GM19463 (cell line): ENCODE results near the gene CADPS.

Experiments
- ATAC-seq: cut with Tn5 transposase; IDR thresholded peaks from one replicate; pipeline ENCODE4 v1.9.1; 2021; ENCODE audit warnings: mild to moderate bottlenecking, moderate library complexity; ENCODE audit not compliant: unreplicated experiment

Gene CADPS

GRCh38 chr3:62653796-62654195 is 221.4 kb downstream of the CADPS start:
- ATAC-seq, result no peak

- no peak for ATAC-seq
Observed at GRCh38 chr3:62647711-62648110, 227.5 kb downstream of the CADPS start.

DNA sequence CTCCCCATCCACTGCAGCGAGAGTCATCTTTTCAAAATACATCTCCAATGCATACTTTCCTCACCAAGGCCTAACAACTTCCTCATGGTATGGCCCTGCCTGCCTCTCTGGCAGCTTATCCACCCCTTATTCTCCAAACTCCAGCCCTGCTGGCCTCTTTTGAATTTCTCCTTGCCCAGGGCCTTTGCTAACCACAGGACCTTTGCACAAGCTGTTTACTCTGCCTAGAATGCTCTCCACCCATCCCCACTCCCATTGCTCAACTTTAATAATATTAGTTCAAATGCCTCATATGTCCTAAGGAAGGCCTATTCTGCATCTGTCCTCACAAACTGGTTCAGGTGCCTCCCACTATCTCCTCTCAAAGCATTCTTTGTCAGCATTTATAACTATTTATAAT is 230.7 kb downstream of the CADPS start:
- ATAC-seq, result no peak

- ATAC-seq, result no peak
Observed at GRCh38 chr3:62638316-62638715, 236.9 kb downstream of the CADPS start.

DNA sequence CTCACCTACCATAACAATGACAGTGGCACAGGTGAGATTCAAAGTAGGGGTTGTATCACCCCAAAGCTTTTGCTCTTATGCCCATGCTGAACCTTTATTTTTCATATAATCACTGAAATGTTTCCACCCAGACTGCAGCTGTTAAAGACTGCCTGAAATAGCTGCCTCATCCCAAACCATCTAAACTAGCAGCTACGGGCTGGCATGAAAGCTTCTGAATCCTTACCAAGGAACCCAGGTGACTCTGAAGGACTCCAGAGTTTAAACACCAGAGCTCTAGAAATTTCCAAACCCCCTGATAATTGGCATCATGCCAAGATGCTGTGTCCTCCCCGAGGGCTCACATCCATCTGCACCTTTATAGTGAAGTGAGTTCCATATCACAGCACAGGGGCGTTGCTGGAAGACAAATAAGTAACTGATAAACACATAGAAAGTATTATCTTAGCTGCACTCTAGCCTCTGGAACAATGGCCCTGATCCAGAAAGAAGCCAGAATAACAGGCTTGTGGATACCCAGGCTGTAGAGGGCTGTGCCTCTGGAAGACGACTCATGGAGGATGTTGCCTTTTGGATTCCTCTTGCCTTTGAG is 238.9 kb downstream of the CADPS start:
- no peak for ATAC-seq

DNA sequence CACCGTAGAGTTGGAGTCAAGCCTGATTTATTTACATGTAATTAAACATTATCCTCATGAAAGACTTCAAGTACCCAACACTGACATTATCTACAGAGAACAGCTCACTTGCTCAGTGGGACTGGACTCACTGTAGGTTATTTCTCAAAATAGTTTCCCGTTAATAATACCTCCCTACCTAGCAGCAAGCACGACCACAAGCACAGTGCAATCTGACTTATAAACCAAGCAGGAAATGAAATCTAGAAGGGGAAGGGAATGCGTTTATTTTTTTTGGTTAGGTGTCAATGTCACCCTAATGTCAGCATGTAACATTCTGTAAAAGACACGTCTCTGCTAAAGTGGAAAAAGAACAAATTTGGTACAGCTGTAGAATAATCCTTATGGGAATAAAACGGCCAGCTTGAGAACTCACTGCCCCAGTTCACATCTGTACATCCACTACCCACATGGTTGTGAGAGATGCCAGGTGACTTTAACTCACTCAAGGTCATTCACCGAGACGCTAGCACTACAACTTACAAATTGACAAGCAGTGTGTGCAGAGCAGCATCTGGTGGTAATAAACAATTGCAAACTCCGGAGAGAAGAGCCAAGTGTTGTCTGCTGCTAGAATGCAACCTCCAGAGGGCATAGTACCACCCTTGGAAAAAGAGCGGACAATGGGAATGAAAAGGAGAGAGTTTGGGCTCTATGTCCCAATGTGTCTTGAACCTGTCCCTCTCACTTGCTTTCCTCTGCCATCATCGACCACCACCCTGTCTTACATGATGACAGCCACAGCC is 242.5 kb downstream of the CADPS start:
- ATAC-seq, result no peak

GRCh38 chr3:62631488-62631887 is 243.7 kb downstream of the CADPS start:
- no peak for ATAC-seq

GRCh38 chr3:62630664-62631063 is 244.6 kb downstream of the CADPS start:
- no peak for ATAC-seq

- no peak for ATAC-seq
Observed at GRCh38 chr3:62625268-62625667, 249.9 kb downstream of the CADPS start.

DNA sequence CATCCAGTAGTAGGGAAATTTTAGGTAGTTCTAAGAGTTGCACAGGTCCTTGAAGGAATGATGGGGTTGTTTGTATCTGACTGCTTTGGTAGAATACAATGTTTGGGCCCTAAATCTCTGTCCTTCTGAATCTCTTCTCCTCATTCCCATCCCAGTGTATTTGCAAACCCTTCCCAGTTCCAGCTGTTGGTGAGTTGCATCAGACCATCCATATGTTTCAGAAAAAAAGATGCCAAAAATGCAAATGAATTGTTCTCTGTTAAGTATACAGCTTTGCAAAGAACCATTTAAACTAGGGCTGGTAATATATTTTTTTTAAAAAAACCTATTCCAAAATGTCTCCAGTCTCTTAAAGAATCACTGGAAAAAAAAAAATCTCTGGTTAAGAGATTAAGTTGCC is 251.0 kb downstream of the CADPS start:
- ATAC-seq, result no peak

DNA sequence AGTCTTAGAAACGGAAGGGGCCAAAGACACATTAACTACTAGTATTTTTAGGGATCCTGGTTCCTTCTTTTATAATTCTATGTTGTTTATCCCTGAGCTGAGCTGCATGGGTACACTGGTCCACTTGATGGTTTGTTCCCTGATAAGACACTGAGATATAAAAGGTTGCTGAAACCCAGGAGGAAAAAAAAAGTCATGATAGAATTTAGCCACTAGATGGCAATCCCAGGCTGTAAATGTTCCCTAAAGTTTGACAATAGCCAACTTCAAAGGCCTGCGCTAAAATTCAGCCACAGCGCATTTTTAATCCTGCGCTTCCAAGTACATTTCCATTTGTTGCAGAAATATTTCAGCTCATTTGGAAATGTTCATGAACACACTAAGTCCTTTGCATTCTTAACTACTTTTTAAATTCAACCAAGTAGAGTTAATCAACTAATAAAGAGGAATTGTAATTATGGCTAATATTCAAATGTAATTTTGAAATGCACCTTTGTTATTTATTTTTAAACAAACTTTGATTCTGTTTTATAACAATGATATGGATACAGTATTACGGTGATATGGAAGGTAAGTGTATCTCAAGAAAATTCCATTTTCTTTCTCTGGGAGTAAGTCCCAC is 252.6 kb downstream of the CADPS start:
- peak; percentile 51 for ATAC-seq

DNA sequence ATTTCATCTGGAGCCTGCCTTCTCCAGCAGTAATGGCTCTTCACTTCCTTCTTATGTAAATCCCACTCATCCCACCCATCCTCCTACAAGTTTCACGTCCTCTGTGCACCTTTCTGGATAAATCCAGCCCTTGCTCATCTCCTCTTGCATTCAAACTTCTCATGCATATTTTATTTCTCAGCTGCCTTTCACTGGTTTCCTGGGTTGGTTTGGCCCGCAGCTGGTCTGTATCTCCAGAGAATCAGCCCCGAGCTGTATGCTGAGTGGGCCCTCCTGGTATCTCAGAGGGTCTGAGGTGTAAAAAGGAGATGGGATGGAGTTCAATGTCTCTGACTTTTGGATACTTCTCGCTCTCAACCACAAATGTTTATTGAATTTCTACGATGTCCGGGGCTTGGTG is 253.3 kb downstream of the CADPS start:
- no peak for ATAC-seq

DNA sequence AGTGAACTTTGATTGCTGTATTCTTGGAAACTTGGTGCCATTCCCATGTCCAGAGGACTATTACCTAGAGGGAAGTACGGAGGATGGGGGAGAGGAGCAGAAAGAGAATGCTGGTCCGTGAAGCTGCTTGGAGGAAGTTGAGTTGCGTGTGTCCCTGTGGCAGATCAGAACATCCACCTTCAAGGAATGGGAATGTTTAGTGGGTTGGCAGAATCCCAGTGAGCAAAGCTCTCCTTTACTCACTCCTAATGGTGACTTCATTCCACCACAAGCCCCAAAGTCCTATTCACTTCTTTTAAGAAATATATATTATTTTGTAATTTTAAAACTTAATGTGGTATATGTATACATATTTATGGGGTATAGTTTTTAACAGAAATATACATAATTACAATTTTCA is 254.0 kb downstream of the CADPS start:
- no peak for ATAC-seq

GRCh38 chr3:62615258-62615849 is 259.9 kb downstream of the CADPS start:
- ATAC-seq, result no peak

DNA sequence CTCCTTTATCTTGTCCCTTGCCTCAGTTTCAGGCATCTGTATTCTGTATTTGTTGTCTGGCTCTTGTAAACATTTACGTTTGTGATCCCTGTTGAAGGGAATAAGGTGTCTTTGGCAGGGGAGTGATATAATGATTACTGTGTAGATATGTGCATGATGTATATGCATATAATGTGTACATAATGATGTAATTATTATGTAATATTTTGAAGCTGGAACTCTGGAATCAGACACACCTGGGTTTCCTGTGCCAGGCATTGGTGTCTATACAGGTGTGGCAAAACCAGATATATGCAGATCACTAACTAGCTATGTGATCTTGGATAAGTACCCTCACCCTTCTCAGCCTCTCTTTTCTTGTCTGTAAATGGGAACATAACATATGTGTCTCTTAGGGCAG is 260.7 kb downstream of the CADPS start:
- ATAC-seq, result no peak

DNA sequence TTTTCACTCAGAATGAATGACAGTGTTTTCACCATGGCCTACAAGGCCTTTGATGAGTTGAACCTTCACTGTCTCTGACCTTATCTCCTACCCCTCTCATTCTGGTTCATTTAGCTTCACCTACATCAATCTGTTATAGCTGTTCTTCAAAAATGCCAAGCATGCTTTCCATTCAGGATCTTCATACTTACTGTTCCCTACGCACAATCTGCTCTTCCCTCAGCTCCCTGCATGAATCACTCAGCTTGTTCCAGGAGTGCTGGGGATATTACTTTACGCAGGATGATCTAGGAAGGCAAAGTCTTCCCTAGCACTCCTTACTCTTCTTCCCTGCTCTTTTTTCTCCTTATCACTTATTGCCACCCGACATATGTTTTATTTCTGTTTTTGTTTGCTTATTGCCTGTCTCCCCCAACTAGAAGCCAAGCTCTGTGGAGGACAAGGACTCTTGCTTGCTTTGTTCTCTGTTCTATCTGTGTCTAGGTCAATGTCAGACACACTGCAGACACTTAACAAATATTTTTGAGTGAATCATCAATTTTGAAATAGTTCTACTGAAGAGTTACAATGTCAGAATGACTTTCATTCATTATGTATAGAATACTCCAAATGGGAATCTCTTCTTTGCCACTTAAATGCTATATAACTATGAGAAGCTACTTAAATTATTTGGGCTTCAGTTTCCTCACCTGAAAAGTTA is 263.5 kb downstream of the CADPS start:
- ATAC-seq, result no peak

DNA sequence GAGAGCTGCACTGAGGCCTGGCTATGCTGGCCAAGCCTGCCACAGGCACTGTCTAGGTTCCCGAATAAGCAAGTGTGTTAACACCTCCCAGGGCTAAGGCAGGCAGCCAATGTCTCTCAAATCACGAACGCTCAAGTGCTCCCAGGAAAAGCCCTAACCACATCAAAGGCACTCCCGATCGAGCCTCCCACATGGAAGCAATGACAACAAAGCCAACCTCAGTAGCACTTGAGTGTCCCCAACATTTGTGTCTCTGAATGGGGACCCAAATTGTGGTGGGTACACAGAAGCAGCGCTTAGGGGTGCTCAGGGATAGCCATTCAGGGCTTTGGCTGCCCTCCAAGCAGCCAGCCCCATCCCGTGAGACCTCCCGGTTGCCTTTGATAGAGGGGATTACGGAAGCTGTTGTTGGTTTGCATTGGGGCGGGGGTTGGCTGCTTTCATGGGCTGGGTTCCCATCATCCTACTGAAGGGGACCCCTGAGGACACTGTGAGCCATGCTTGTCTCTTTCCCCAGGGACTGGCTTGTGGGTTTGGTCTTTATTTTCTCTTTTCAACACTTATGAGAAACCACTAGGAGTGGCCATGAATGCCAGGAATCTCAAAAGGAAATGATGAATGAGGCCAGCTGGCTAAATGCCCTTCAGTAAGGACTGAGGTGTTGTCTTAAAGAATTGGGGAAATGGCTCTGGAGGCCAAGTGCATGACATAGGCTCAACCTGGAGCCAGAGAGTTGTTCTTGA is 267.8 kb downstream of the CADPS start:
- no peak for ATAC-seq

DNA sequence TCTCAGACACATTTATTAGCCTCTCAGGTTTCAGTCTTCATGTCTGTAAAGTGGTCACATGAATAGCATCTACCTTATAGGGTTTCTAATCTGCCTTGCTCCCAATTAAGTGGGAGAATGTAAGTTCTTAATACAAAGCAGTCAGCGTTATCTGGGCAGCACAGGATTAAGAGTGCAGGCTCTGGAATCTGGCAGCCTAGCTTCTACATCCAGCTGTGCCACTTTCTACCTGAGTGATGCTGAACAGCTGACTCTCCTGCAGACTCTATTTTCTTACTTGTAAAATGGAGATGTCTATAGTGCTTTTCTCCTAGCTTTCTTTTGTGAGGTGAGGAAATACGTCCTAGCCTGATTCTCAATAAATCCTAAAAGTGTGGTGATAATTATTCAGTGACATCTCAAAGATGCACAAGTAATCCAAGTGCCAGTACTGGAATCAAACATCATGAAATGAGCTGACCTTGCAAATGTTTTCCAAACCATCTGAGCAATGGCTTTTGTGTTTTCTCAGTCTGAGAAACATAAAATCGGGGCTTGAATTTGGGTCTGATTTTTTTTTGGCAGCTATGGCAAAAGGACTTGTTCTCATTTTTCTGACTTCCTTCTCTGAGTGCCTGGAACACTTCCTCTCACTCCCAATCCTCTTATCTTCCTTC is 269.7 kb downstream of the CADPS start:
- no peak for ATAC-seq

- no peak for ATAC-seq
Observed at GRCh38 chr3:62604751-62605351, 270.4 kb downstream of the CADPS start.

DNA sequence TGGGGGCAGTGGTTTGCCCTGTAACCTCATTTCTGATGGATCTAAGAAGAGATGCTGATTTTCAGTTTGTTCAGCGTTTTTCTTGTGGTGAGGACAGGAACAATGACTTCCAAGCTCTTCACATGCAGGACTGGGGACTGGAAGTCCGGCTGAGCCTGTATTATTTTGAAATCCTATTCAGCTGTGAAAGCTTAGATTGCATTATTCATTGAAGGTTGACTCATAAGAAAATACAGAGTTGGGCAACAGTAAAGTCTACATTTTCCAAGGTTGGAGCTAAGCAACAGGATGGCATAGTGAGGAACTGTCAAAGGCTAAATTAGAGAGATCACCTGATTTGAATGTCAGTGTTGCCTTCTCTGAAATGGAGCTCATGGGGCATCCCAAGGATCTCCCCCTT is 270.9 kb downstream of the CADPS start:
- ATAC-seq, result no peak
